IMR-90 (cell line): ENCODE results near the gene STXBP6.

ENCODE experiments used
- CEBPB ChIP-seq: IDR thresholded peaks from 2 replicates; pipeline ENCODE4 v1.6.1; 2012; ENCODE audit warnings: low read depth, low read length, improper control_type of control experiment
- MXI1 ChIP-seq: IDR thresholded peaks from 2 replicates; pipeline ENCODE4 v1.6.1; 2012; ENCODE audit warnings: low read depth, mild to moderate bottlenecking, low read length, moderate library complexity, borderline replicate concordance
- POLR2A ChIP-seq: IDR thresholded peaks from 2 replicates; pipeline ENCODE4 v1.6.1; 2012; ENCODE audit warnings: mild to moderate bottlenecking, low read depth, low read length
- TF ChIP-seq, protein P1 (sequence below): conservative IDR thresholded peaks from 2 replicates; pipeline ENCODE4 v1.5.1; 2012; ENCODE audit warnings: mild to moderate bottlenecking, low read depth, low read length, improper control_type of control experiment

DNA sequence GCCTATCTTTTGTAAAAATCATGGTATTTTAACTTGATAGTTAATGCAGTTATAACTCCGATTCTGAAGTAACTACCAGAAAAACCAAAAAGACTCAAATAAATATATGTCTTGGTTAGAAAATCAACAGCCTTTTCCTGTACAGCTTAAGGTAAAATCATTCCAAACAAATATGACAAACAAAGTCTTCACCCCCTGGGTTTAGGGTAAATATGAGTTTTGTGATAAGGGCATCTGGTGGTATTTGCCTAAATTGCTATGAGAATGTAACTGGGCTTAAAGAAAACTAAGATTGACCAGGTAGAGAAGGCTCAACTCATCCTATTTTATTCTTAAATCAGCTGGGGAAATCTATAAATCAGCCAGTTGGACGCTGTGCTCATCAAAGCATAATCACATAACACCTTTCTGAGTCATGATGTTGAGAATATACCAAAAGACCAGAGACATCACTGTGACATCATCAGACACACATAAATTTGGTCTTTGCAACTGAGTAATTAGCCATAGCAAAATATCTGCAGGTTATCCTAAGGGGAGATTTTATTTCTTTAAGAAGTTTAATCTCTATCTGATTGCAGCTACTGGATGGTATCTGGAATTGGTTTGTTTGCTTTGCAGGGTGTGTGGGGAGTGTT, 133.9 kb downstream of the STXBP6 start:
- TF ChIP-seq, protein P1, sequence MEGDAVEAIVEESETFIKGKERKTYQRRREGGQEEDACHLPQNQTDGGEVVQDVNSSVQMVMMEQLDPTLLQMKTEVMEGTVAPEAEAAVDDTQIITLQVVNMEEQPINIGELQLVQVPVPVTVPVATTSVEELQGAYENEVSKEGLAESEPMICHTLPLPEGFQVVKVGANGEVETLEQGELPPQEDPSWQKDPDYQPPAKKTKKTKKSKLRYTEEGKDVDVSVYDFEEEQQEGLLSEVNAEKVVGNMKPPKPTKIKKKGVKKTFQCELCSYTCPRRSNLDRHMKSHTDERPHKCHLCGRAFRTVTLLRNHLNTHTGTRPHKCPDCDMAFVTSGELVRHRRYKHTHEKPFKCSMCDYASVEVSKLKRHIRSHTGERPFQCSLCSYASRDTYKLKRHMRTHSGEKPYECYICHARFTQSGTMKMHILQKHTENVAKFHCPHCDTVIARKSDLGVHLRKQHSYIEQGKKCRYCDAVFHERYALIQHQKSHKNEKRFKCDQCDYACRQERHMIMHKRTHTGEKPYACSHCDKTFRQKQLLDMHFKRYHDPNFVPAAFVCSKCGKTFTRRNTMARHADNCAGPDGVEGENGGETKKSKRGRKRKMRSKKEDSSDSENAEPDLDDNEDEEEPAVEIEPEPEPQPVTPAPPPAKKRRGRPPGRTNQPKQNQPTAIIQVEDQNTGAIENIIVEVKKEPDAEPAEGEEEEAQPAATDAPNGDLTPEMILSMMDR: no peak
- no peak for TF ChIP-seq CEBPB
- TF ChIP-seq POLR2A: no peak
- no peak for TF ChIP-seq MXI1
